Measurements from ENCODE around the gene CHMP4A.

The CHMP4A gene

DNA sequence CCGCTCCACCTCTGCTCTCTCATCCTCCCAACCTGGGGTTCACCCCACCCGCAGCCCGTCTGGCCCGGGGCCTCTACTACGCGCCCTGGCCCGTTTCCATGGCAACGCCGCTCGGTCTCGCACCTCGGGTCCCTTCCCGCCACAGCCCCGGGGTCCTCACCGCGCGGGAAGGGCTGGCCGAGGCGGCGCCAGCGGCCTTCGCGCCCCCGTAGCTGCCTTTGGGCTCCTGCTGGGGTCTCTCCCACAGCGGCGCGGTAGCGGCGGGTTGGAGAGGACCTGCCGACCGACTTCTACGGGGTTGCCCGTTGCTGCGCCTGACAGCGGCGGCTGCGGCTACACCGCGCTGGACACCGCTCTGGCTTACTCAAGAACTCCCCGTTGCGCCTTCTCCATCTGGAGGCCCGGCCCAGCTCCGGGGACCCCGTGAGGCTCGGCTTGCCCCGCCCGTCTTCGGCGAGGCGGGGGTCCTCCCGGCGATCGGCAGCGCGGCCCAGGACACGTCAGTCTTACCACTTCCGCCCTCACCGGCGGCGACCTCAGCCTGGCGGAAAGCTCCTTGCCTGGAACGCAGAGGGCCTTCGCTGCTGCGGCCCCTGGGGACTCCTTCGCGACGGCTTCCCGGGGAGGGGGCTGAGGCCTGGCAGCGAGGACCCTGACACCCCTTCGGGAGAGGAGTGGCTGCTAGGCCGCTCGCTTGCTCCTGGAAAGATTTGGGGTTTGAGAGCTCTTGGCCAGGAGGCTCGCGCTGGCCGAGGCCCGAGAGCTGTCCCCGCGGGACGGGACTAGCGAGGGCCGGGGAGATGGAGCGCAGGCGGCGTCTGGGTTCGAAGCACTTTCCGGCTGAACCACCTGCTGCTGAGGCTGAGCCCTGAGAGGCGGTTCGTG is 17.9 kb downstream of the CHMP4A start, which contains the start of gene TM9SF1:
Gene TM9SF1 (minus strand): TSS at position 256 of the 885 bp plus-strand sequence. CDS start 422 bp downstream, outside the sequence.
- peak; percentile 87 for DNase-seq (ENCODE audit: low spot score)

DNA sequence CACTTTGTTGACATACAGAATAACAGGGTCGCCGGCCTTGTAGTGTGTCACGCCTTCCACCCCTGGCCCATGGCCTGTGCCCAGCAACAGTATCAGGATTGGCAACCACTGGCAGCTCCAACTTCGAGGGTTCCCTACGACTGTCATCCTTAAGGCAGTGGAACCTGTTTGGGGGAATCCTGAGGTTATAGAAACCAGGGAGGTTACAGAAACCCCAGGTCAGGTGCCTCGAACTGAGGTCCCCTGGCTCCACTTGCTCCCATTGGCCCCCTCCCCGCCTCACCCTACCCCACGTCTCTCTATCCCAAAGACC is 18.5 kb downstream of the CHMP4A start:
- DNase-seq (ENCODE audit: low spot score), result no peak

DNA sequence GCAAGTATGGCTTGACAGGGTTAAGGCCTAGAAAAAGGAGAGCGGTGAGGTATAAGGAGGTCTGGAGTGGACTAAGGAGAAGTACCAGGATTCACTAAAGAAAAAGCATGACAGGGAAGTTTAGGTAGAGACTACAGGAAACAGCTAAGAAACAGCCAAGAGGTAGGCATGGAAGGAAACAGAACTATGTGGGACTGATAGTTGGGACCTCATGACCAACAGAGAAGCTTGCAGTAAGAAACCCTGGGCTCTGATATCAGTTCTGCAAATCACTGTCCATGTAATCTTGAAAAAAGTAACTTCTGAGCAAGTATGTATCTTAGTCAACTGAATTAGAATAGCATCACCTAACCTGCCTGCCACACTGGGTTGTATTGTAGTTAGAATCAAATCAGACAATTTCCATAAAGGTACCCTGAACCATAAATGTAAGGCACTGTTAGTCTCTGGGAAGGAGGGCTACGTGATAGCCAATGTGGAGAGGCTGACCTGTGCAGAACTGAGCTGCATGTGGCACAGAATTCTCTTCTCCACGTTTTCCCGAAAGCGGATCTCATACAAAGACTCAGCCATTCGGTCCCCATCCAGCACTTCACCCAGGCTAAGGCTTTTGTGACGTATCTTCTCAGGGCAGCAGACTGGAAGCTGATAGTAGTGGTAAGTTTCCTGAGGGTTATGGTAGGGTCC is 19.0 kb downstream of the CHMP4A start:
- no peak for DNase-seq (ENCODE audit: low spot score)

- DNase-seq (ENCODE audit: low spot score), result no peak
Observed at GRCh38 chr14:24192933-24193332, 20.4 kb downstream of the CHMP4A start.

- DNase-seq (ENCODE audit: low spot score), result no peak
Observed at GRCh38 chr14:24190416-24190815, 22.9 kb downstream of the CHMP4A start.

GRCh38 chr14:24189460-24189859 is 23.8 kb downstream of the CHMP4A start:
- DNase-seq (ENCODE audit: low spot score), result no peak

DNA sequence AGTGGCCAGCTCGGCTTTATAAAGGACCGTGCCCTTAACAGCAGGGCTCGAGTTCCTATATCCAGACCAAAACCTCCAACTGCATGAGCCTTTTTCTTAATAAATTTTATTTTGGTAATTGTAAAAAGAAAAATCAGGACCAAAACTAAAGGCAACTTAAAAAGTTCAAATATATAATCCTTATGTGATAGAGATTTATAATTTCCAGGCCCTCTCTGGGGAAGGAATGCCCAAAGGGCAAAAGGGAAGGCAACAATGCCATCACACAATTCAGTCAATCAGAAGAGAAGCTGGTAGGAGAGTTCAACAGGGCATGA is 24.3 kb downstream of the CHMP4A start:
- DNase-seq (ENCODE audit: low spot score), result no peak

DNA sequence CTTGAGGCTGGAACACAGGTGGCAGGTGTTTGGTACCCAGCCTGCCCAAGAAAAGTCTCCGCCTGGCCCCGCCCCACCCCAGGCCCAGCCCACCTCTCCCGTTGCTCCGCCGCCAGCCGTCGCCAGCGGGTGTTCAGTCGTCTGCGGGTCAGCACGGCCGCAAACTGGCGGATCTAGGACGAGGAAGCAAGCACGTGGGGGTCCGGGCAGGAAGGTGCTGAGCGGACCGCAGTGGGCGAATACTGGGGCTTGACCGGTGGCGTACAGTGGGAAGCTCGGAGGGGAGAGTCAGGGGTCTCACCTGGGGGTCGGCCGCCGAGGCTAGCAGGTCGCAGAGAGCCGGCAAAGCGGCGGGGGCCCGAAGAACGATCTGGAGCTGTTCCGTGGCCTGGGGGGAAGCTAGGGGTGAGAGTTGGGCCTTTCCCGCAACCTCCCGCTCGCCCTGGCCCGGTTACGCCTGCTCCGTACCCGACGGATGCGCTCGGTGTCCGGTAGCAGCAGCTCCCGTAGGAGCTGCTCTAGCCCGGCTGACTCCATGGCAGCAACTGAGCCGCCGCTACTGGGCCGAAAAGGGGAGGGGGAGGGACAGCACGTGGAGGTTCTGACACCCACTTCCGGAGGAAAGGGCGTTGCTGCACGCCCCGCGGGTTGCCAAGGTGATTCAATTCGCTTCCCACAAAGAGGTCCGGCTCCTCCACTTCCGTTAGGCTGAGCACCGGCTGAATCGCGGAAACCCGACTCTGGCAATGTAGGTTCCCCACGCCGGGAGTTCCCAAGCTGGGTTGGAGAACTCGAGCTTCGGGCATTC is 24.8 kb downstream of the CHMP4A start, which contains the start of gene IPO4:
Gene IPO4 (minus strand): TSS at position 566 of the 808 bp plus-strand sequence. CDS start 29 bp downstream, at position 537.
- peak; percentile 97 for DNase-seq (ENCODE audit: low spot score)

- DNase-seq (ENCODE audit: low spot score), result no peak
Observed at GRCh38 chr14:24187539-24187915, 25.8 kb downstream of the CHMP4A start.

GRCh38 chr14:24186831-24187538 is 26.3 kb downstream of the CHMP4A start:
- DNase-seq (ENCODE audit: low spot score), result no peak

GRCh38 chr14:24185741-24186140 is 27.5 kb downstream of the CHMP4A start:
- DNase-seq (ENCODE audit: low spot score), result no peak

GRCh38 chr14:24185026-24185425 is 28.3 kb downstream of the CHMP4A start:
- DNase-seq (ENCODE audit: low spot score), result no peak

GRCh38 chr14:24184104-24184970 is 29.0 kb downstream of the CHMP4A start:
- DNase-seq (ENCODE audit: low spot score), result no peak

DNA sequence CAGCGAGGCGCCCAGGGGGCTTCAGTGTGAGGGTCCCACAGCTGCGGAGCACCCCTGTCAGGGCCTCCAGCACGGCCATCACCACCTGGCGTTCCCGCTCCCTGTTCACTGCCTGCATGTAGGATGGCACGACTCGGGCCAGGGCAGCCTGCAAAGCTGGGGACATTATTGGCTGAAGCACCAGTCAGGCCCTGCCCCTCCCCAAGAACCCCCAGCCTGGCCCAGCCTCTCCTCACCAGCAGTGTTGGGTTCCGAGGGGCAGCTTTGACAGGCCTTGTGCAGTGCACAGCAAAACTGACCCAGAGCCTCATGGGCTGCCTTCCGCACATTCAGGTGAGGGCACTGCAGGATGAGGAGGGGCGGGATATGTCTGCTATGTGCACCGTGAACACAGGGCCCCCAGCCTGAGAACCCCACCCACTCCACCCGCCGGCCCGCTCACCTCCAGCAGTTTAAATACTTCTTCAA is 30.2 kb downstream of the CHMP4A start:
- DNase-seq (ENCODE audit: low spot score), result no peak

- no peak for DNase-seq (ENCODE audit: low spot score)
Observed at GRCh38 chr14:24182110-24182882, 31.0 kb downstream of the CHMP4A start.

DNA sequence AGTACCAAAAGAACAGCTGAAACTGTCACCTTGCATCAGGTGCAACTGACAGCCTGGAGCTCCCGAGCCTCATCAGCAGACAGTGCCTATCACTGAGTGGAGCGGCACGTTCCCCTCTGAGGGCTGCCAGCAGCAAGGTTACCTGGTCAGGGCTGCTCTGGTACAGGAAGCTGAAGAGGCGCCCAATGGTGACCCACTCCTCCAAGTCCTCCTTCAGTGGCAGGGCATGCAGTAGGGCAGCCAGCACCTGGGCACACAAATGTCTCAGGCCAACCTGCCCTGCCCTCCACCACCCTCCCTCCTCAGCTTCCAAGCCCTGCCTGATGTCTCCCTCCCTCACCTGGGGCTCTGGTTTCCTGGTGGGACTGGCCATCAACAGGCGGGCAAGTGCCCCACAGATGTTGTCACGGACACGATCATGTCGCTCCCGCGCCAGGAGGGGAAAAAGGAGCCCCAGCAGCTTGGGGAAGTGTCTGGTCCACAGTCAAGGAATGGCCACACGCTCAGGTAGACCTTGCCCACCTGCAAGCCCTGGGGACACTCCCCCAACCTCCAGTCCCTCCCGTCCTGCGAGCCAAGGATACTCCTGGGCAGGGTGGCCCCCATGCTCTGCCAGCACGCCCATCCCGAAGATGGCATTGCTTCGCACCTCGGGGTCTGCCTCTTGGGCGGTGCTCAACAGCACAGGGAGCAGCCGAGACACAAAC is 31.8 kb downstream of the CHMP4A start:
- DNase-seq (ENCODE audit: low spot score), result no peak

GRCh38 chr14:24179961-24180796 is 33.1 kb downstream of the CHMP4A start:
- DNase-seq (ENCODE audit: low spot score), result no peak

GRCh38 chr14:24179294-24179960 is 33.9 kb downstream of the CHMP4A start:
- DNase-seq (ENCODE audit: low spot score), result no peak
